Left lung (tissue), 10 donors: ENCODE measurements around the gene FRMD4B. TPM values are rescaled to one million over a fixed set of nuclear protein-coding genes. Genes with fewer than 3 reads are reported as not detected.

ENCODE experiments used
- ATAC-seq: fragments of 200-7000 bp; cut with Tn5 transposase; one replicate; pipeline ENCODE4 v1.9.1; 2020; ENCODE audit warnings: moderate library complexity
- DNase-seq, 4 donors: peaks; one replicate each; pipeline ENCODE4 v3.0.0-alpha.2; 2013 to 2020
- H3K27ac ChIP-seq, 2 donors: fragments of 200-600 bp; sonication (generic) in 1 of 2; one replicate each; pipeline versions ENCODE4 v1.5.0 to v1.8.0; 2020 to 2021
- H3K27me3 ChIP-seq, 2 donors: fragments of 200-600 bp; sonication (generic) in 1 of 2; one replicate each; pipeline versions ENCODE4 v1.5.0 to v1.8.0; 2020 to 2021
- H3K36me3 ChIP-seq, 2 donors: fragments of 200-600 bp; sonication (generic) in 1 of 2; one replicate each; pipeline versions ENCODE4 v1.5.0 to v1.8.0; 2020 to 2021
- H3K4me1 ChIP-seq, 2 donors: fragments of 200-600 bp; one replicate each; pipeline ENCODE4 v1.8.0; 2021
- H3K4me3 ChIP-seq, 2 donors: fragments of 200-600 bp; sonication (generic) in 1 of 2; one replicate each; pipeline versions ENCODE4 v1.5.0 to v1.8.0; 2020 to 2021; ENCODE audit warnings: mild to moderate bottlenecking in 1 of 2
- H3K9me3 ChIP-seq, 2 donors: fragments of 200-600 bp; sonication (generic) in 1 of 2; one replicate each; pipeline versions ENCODE4 v1.5.0 to v1.8.0; 2020 to 2021
- intact Hi-C, 2 donors: fragments of 100-400 bp; cut with DNase I; formaldehyde crosslinking; loops; one replicate each; pipeline versions ENCODE4 v1.11.2 to v1.14.2; 2022
- polyA plus RNA-seq, 6 donors: library from polyadenylated mRNA; unstranded; fragments of 120-200 nt; gene quantifications; one replicate each; pipeline ENCODE4 v1.2.1, GENCODE V29; 2013; ENCODE audit not compliant: insufficient read length in 6 of 6
- total RNA-seq, 2 donors: library from RNA; stranded (reverse); fragmentation: NEBNext Ultra II Directional; extraction: Animal tissue kit (Norgen Biotek cat#: 25700); gene quantifications; one replicate each; pipeline ENCODE4 v1.2.1, GENCODE V29; 2021
- TF ChIP-seq, protein P1 (sequence below), 2 donors: fragments of 200-600 bp; sonication (generic) in 1 of 2; IDR thresholded peaks; one replicate each; pipeline versions ENCODE4 v1.5.0 to v1.8.0; 2021; ENCODE audit warnings: antibody characterized with exemption in 2 of 2
- donor health status: DM: no; HTN: yes; CAD: no.
- donor health status: DM: no; HTN: no; CAD: no.

FRMD4B gene
- total and polyA plus RNA-seq, 8 donors = 49.0 to 78.7 (median 71.1) TPM

DNA sequence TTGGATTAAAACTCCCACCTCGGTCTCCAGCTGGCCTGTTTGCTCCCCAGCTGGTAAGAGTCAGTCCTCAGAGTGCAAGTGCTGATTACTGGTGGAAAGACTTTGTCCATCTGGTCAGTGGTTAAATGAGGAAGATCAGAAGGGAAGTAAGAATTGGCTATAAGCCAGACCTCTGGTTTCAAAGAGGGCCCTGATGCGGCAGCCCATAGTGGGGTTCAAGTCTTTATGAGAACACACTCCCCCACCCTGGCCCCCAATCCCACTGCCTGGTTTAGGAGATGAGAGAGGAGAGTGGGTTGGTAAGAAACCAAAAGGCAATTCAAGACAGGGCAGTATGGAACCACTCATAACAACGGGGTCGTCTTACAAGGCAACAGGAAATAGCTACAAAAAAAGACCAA, 65.0 kb downstream of the FRMD4B start:
- Histone ChIP-seq H3K4me3 (no peak overlapping the region), H3K27ac (peak overlapping the region; percentile 67 to 75), H3K27me3 (no peaks in the 10 kb centered on the region), H3K4me1 (peaks cover 29 to 65% of the 10 kb centered on the region in 2 donors), H3K36me3 (no peaks in the 10 kb centered on the region), H3K9me3 (no peaks in the 10 kb centered on the region)
- peak; percentile 52 for ATAC-seq
- intact Hi-C loops = loop anchor here in 1 of 2 donors (10.0 kb wide), 1 partner anchor 104 kb away; no protein-coding TSS in a partner anchor
- DNase-seq = peak in 2 of 4 donors; percentile 46 to 53
- TF ChIP-seq, protein P1, sequence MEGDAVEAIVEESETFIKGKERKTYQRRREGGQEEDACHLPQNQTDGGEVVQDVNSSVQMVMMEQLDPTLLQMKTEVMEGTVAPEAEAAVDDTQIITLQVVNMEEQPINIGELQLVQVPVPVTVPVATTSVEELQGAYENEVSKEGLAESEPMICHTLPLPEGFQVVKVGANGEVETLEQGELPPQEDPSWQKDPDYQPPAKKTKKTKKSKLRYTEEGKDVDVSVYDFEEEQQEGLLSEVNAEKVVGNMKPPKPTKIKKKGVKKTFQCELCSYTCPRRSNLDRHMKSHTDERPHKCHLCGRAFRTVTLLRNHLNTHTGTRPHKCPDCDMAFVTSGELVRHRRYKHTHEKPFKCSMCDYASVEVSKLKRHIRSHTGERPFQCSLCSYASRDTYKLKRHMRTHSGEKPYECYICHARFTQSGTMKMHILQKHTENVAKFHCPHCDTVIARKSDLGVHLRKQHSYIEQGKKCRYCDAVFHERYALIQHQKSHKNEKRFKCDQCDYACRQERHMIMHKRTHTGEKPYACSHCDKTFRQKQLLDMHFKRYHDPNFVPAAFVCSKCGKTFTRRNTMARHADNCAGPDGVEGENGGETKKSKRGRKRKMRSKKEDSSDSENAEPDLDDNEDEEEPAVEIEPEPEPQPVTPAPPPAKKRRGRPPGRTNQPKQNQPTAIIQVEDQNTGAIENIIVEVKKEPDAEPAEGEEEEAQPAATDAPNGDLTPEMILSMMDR (IDR thresholded peaks at IDR 0.05) = no peak

DNA sequence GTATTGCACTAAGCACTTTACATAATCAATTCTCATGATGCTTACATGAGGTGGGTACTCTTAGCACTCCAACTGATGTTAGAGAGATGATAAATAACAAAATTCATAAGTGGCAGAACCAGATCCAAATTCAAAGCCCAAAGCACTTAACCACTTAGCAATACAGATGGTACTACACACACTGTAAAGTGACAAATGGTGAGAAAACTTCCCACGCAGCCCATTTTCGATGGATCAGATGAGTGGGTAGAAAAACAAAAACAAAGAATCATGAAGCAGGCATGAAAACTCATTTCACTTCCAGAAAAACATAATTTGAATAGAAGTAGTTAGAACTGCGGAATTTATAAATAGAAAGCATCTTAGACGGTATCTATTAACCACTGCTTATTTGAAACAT, 66.2 kb downstream of the FRMD4B start:
- intact Hi-C loops = loop anchor here in 1 of 2 donors (10.0 kb wide), 1 partner anchor 105 kb away; no protein-coding TSS in a partner anchor
- Histone ChIP-seq H3K27me3 (no peaks in the 10 kb centered on the region), H3K9me3 (no peaks in the 10 kb centered on the region), H3K36me3 (no peaks in the 10 kb centered on the region), H3K4me1 (peaks cover 21 to 56% of the 10 kb centered on the region in 2 donors), H3K4me3 (no peak overlapping the region), H3K27ac (no peak overlapping the region)
- TF ChIP-seq, protein P1 (IDR thresholded peaks at IDR 0.05) = no peak
- ATAC-seq (no peak), DNase-seq (no peak)

DNA sequence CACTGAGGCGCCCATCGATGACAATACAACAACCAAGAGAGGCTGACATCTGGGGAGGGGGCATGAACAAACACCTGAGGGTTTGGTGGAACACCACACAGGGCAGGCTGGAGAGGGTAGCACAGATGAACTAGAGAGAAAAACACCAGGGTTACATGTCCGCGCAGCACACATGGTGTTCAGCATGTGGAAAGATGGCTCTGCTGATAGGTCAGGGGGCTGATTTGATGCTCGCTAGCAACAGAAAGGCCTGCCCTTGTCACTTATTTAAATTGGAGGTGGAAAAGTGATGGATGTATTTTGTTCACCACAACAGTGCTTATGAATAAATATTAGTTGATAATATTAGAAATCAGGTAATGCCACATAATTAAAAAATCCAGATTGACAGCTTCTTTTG, 67.5 kb downstream of the FRMD4B start:
- H3K36me3 ChIP-seq = no peaks in the 10 kb centered on the region
- ATAC-seq = no peak
- TF ChIP-seq, protein P1 (IDR thresholded peaks at IDR 0.05) = no peak

DNA sequence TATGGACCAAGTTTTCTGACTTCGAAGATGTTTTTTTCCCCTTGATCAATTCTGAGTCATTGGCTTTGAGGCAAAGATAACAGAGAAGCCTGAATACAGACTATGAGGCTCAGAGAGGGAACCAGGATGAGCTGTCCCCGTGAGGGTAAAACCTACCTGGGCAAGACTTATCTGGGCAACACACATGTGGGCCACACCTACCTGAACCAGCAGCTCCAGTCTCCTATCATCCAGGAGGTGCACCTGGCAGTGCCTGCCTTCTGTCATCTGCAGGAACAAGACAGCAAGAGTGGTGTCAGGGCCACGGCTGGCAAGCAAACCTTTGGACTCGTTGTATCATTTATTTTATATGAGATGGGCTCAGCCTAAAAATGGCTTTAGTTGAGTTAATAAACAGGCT, 72.6 kb downstream of the FRMD4B start:
- H3K9me3 ChIP-seq = no peaks in the 10 kb centered on the region
- no peak overlapping the region for H3K4me3 ChIP-seq
- DNase-seq (no peak), ATAC-seq (no peak)
- H3K27ac ChIP-seq = no peak overlapping the region
- intact Hi-C loops = no loop called here
- H3K27me3 ChIP-seq = no peaks in the 10 kb centered on the region
- TF ChIP-seq, protein P1 (IDR thresholded peaks at IDR 0.05) = no peak
- H3K36me3 ChIP-seq = peaks cover 0 to 8% of the 10 kb centered on the region in 2 donors
- peaks cover 0 to 11% of the 10 kb centered on the region in 2 donors for H3K4me1 ChIP-seq

More for the DNA sequence above, 67.5 kb downstream of the FRMD4B start:
- Histone ChIP-seq H3K9me3 (no peaks in the 10 kb centered on the region), H3K27ac (no peak overlapping the region), H3K27me3 (no peaks in the 10 kb centered on the region), H3K4me1 (peaks cover 15 to 44% of the 10 kb centered on the region in 2 donors), H3K4me3 (no peak overlapping the region)
- no peak for DNase-seq
- intact Hi-C loops = no loop called here

DNA sequence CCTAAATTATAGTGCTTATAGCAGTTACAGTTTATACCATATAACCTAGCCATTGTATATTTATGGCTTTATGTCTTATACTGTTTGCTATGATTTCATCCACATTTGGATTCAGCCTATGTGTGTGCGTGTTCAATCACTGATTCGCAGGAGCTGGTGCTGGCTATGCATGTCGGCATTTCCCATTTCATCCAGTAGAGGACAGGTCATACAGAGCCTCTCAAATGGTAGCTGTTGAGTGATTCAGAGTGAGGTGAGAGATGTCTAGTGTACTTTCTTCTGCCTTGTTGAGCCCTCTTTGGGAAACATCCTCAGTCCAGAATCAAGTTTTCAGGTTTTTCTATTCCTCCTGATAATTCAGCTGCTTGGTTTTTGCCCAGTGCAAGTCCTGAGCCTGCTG, 76.1 kb downstream of the FRMD4B start:
- no peak overlapping the region for H3K27ac ChIP-seq
- peak in 1 of 4 donors; percentile 23 for DNase-seq
- H3K4me1 ChIP-seq = peaks cover 3 to 21% of the 10 kb centered on the region in 2 donors
- H3K36me3 ChIP-seq = peaks cover 0 to 8% of the 10 kb centered on the region in 2 donors
- intact Hi-C loops = loop anchor here in 1 of 2 donors (10.0 kb wide), 1 partner anchor 145 kb away; no protein-coding TSS in a partner anchor
- H3K27me3 ChIP-seq = no peaks in the 10 kb centered on the region
- no peaks in the 10 kb centered on the region for H3K9me3 ChIP-seq
- H3K4me3 ChIP-seq = no peak overlapping the region
- TF ChIP-seq, protein P1 (IDR thresholded peaks at IDR 0.05) = peak; percentile 16 to 24
- ATAC-seq = peak; percentile 33
